GM21360 (cell line): ENCODE measurements around the gene TSKU.
"Not testable (repeated sequence)": the region's sequence is repeated elsewhere in the genome, so short reads cannot be mapped to it uniquely, and the experiment has no call there.

ENCODE experiments used
- ATAC-seq: cut with Tn5 transposase; IDR thresholded peaks from one replicate; pipeline ENCODE4 v1.9.1; 2021; ENCODE audit warnings: mild to moderate bottlenecking, moderate library complexity; ENCODE audit not compliant: unreplicated experiment

Gene TSKU

GRCh38 chr11:76787911-76788596, 4.9 kb downstream of the TSKU start:
- ATAC-seq, result no peak

GRCh38 chr11:76788661-76789442, 5.7 kb downstream of the TSKU start:
- ATAC-seq, result no peak

- ATAC-seq, result no peak
Measured at GRCh38 chr11:76789443-76789719, 6.2 kb downstream of the TSKU start.

- ATAC-seq, result no peak
Measured at GRCh38 chr11:76790251-76790650, 7.1 kb downstream of the TSKU start.

GRCh38 chr11:76791002-76791770, 8.0 kb downstream of the TSKU start:
- ATAC-seq, result not testable (repeated sequence)

- ATAC-seq, result no peak
Measured at GRCh38 chr11:76791861-76792260, 8.7 kb downstream of the TSKU start.

GRCh38 chr11:76792505-76793264, 9.5 kb downstream of the TSKU start:
- no peak for ATAC-seq

GRCh38 chr11:76793391-76794291, 10.5 kb downstream of the TSKU start:
- no peak for ATAC-seq

- ATAC-seq, result no peak
Measured at GRCh38 chr11:76794371-76795289, 11.5 kb downstream of the TSKU start.

- no peak for ATAC-seq
Measured at GRCh38 chr11:76795290-76795935, 12.3 kb downstream of the TSKU start.

GRCh38 chr11:76795936-76796441, 12.8 kb downstream of the TSKU start:
- ATAC-seq, result no peak

- no peak for ATAC-seq
Measured at GRCh38 chr11:76796511-76797198, 13.5 kb downstream of the TSKU start.

GRCh38 chr11:76797341-76798201, 14.4 kb downstream of the TSKU start:
- ATAC-seq, result no peak

GRCh38 chr11:76798202-76798581, 15.0 kb downstream of the TSKU start:
- ATAC-seq, result no peak

GRCh38 chr11:76798671-76799065, 15.5 kb downstream of the TSKU start:
- ATAC-seq, result no peak

GRCh38 chr11:76799066-76799804, 16.1 kb downstream of the TSKU start:
- ATAC-seq, result peak; percentile 78
